HG02610 (cell line): ENCODE results near the gene RPRD1A.
"Not testable (repeated sequence)": the region's sequence is repeated elsewhere in the genome, so short reads cannot be mapped to it uniquely, and the experiment has no call there.

Experiments used
- ATAC-seq: cut with Tn5 transposase; IDR thresholded peaks from one replicate; pipeline ENCODE4 v1.9.1; 2021; ENCODE audit warnings: mild to moderate bottlenecking, moderate library complexity; ENCODE audit not compliant: unreplicated experiment

Gene RPRD1A

GRCh38 chr18:35972197-35973000 is 95.0 kb downstream of the RPRD1A start, which contains the start of gene RMP24:
Gene RMP24, plus strand, starts transcription at chr18:35972679.
- peak; percentile 94 for ATAC-seq

- ATAC-seq, result peak; percentile 1
Observed at GRCh38 chr18:35971661-35972196, 95.6 kb downstream of the RPRD1A start.

- no peak for ATAC-seq
Observed at GRCh38 chr18:35969676-35970075, 97.7 kb downstream of the RPRD1A start.

- no peak for ATAC-seq
Observed at GRCh38 chr18:35968278-35968880, 99.0 kb downstream of the RPRD1A start.

GRCh38 chr18:35967866-35968265 is 99.5 kb downstream of the RPRD1A start:
- ATAC-seq, result not testable (repeated sequence)

- ATAC-seq, result no peak
Observed at GRCh38 chr18:35964319-35964718, 103.0 kb downstream of the RPRD1A start.

GRCh38 chr18:35962320-35962719 is 105.0 kb downstream of the RPRD1A start:
- no peak for ATAC-seq

- ATAC-seq, result no peak
Observed at GRCh38 chr18:35956226-35956625, 111.1 kb downstream of the RPRD1A start.

- peak; percentile 86 for ATAC-seq
Observed at GRCh38 chr18:35953688-35954087, 113.7 kb downstream of the RPRD1A start.

GRCh38 chr18:35950628-35950982 is 116.8 kb downstream of the RPRD1A start:
- no peak for ATAC-seq

GRCh38 chr18:35949903-35950627 is 117.3 kb downstream of the RPRD1A start:
- peak; percentile 64 for ATAC-seq

GRCh38 chr18:35949090-35949489 is 118.3 kb downstream of the RPRD1A start:
- no peak for ATAC-seq

- no peak for ATAC-seq
Observed at GRCh38 chr18:35948080-35948479, 119.3 kb downstream of the RPRD1A start.

GRCh38 chr18:35942661-35943060 is 124.7 kb downstream of the RPRD1A start:
- ATAC-seq, result no peak

- no peak for ATAC-seq
Observed at GRCh38 chr18:35942133-35942532, 125.2 kb downstream of the RPRD1A start.

GRCh38 chr18:35941299-35941698 is 126.1 kb downstream of the RPRD1A start:
- no peak for ATAC-seq
